ENCODE data around the gene BROX.

DNA sequence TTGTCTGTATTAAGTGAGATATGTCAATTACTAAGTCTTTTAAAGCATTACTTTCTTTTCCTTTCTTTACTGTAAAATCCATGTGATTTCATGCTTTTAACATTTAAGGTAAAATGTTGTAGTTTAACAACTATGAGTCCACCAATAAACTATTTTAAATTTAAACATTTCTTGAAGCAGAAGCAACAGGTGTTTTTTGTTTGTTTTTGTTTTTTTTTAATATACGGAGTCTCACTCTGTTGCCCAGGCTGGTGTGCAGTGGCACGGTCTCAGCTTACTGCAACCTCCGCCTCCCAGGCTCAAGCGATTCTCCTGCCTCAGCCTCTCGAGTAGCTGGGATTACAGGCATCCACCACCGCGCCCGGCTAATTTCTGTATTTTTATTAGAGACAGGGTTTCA lies 15.6 kb upstream of the BROX start:
- TF ChIP-seq CHD4 (IDR thresholded peaks at IDR 0.05; ENCODE audit: borderline replicate concordance) (no peak), HOXA7 (CRISPR knock-in tag; IDR thresholded peaks at IDR 0.05) (no peak), RFX5 (IDR thresholded peaks at IDR 0.05) (no peak), MAFK (IDR thresholded peaks at IDR 0.05; ENCODE audit: partially characterized antibody) (no peak)
- TF ChIP-seq, protein P1, sequence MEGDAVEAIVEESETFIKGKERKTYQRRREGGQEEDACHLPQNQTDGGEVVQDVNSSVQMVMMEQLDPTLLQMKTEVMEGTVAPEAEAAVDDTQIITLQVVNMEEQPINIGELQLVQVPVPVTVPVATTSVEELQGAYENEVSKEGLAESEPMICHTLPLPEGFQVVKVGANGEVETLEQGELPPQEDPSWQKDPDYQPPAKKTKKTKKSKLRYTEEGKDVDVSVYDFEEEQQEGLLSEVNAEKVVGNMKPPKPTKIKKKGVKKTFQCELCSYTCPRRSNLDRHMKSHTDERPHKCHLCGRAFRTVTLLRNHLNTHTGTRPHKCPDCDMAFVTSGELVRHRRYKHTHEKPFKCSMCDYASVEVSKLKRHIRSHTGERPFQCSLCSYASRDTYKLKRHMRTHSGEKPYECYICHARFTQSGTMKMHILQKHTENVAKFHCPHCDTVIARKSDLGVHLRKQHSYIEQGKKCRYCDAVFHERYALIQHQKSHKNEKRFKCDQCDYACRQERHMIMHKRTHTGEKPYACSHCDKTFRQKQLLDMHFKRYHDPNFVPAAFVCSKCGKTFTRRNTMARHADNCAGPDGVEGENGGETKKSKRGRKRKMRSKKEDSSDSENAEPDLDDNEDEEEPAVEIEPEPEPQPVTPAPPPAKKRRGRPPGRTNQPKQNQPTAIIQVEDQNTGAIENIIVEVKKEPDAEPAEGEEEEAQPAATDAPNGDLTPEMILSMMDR (IDR thresholded peaks at IDR 0.05), result no peak
- TF ChIP-seq, protein P2, sequence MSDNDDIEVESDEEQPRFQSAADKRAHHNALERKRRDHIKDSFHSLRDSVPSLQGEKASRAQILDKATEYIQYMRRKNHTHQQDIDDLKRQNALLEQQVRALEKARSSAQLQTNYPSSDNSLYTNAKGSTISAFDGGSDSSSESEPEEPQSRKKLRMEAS (IDR thresholded peaks at IDR 0.05), result no peak
